SH-SY5Y (cell line): ENCODE measurements around the gene ULK1.

Experiments used
- GATA2 ChIP-seq: IDR thresholded peaks from 2 replicates; pipeline ENCODE4 v1.6.1; 2011; ENCODE audit warnings: mild to moderate bottlenecking, low read depth, low read length
- GATA3 ChIP-seq: IDR thresholded peaks from 2 replicates; pipeline ENCODE4 v1.6.1; 2011; ENCODE audit warnings: low read depth, mild to moderate bottlenecking, low read length, moderate library complexity

Gene ULK1

GRCh38 chr12:131894313-131894860 lies at the start of gene ULK1:
ULK1 (plus strand) TSS chr12:131894622; CDS start chr12:131895002, 380 bp downstream.
- TF ChIP-seq GATA2 (no peak), GATA3 (no peak)

GRCh38 chr12:131844656-131845055 lies 49.8 kb upstream of the ULK1 start:
- no peak for TF ChIP-seq GATA2
- no peak for TF ChIP-seq GATA3

GRCh38 chr12:131845121-131845520 lies 49.3 kb upstream of the ULK1 start:
- TF ChIP-seq GATA3, result no peak
- TF ChIP-seq GATA2, result no peak

DNA sequence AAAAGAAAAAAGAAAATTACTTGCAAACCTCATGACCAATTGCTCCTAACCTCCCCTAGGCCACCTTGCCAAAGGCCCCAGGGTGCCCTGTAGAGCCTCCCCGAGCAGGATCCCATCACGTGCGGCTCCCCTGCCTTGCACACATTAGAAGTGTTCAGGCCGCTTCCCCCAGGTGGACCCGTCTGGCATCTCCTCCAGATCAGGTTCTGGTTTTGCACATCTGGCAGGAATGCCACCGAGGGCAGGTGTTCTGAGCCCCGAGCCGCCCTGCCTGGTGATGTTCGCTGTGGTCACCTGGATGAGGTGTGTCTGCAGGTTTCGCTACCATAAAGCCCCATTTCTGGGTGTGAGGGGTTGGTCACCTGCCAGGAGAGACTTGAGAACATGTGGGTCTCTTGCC lies 47.0 kb upstream of the ULK1 start:
- TF ChIP-seq GATA2 (no peak), GATA3 (no peak)

GRCh38 chr12:131848753-131849152 lies 45.7 kb upstream of the ULK1 start:
- TF ChIP-seq GATA3 (no peak), GATA2 (no peak)

DNA sequence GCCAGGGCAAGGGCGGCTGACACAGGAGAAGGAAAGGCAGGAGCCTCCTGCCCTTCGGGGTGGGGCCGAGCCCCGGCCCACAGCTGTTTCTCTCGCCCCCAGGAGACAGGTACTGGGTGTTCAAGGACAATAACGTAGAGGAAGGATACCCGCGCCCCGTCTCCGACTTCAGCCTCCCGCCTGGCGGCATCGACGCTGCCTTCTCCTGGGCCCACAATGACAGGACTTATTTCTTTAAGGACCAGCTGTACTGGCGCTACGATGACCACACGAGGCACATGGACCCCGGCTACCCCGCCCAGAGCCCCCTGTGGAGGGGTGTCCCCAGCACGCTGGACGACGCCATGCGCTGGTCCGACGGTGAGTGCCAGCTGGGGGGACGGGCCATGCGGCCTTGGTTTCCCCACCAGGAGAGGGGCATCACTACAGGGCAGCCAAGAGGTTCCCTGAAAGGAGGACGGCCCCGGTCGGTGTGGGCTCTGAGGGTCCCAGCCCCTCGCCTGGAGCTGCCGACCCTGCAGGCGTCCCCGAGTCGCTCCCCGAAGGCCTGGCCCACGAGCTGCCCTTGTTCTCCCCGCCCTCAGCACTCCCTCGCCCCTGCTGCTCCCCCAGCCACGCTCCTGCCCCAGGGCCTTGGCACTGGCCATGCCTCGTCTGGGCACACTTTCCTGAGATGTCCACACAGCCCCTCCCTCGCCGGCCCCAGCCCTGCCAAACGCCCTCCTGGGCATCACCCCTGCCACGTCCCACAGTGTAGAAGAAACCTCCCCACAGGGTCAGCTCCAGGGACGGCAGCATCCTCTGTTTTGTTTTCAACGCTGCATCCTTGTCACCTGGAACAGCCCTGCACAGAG lies 44.5 kb upstream of the ULK1 start:
- no peak for TF ChIP-seq GATA3
- TF ChIP-seq GATA2, result no peak

DNA sequence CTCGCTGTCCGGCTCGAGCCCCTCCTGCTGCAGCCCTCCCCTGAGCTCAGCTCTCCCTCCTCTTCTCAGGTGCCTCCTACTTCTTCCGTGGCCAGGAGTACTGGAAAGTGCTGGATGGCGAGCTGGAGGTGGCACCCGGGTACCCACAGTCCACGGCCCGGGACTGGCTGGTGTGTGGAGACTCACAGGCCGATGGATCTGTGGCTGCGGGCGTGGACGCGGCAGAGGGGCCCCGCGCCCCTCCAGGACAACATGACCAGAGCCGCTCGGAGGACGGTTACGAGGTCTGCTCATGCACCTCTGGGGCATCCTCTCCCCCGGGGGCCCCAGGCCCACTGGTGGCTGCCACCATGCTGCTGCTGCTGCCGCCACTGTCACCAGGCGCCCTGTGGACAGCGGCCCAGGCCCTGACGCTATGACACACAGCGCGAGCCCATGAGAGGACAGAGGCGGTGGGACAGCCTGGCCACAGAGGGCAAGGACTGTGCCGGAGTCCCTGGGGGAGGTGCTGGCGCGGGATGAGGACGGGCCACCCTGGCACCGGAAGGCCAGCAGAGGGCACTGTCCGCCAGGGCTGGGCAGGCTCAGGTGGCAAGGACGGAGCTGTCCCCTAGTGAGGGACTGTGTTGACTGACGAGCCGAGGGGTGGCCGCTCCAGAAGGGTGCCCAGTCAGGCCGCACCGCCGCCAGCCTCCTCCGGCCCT lies 43.4 kb upstream of the ULK1 start:
- TF ChIP-seq GATA2 (no peak), GATA3 (no peak)

- TF ChIP-seq GATA3 (no peak), GATA2 (no peak)
Observed at GRCh38 chr12:131851741-131852550, 42.5 kb upstream of the ULK1 start.

GRCh38 chr12:131852551-131853299 lies 41.7 kb upstream of the ULK1 start:
- TF ChIP-seq GATA3 (no peak), GATA2 (no peak)

GRCh38 chr12:131853832-131854797 lies 40.3 kb upstream of the ULK1 start:
- TF ChIP-seq GATA3 (no peak), GATA2 (no peak)

GRCh38 chr12:131854861-131855476 lies 39.5 kb upstream of the ULK1 start:
- TF ChIP-seq GATA3 (no peak), GATA2 (no peak)
